T follicular helper cell (primary cell): ENCODE results near the gene PPP2R5B.
A peak's percentile ranks its signal among the peaks of the same experiment; 100 is the strongest.

Experiments used
- DNase-seq: peaks from one replicate; pipeline ENCODE4 v3.0.0-alpha.2; 2020; ENCODE audit warnings: low read depth
- total RNA-seq, 2 experiments: gene quantifications; one replicate each; lab custom pipeline; 2026; lab: John Stamatoyannopoulos, UW

Gene PPP2R5B
- 15.6 to 31.3 reads per million in 2 experiments for total RNA-seq

- peak; percentile 90 for DNase-seq
Observed at GRCh38 chr11:64923944-64924909, at the start of gene PPP2R5B. PPP2R5B (plus strand) TSS chr11:64924689; CDS start chr11:64925735, 1,046 bp downstream.

GRCh38 chr11:64875369-64876228, 48.9 kb upstream of the PPP2R5B start:
- DNase-seq, result no peak

DNA sequence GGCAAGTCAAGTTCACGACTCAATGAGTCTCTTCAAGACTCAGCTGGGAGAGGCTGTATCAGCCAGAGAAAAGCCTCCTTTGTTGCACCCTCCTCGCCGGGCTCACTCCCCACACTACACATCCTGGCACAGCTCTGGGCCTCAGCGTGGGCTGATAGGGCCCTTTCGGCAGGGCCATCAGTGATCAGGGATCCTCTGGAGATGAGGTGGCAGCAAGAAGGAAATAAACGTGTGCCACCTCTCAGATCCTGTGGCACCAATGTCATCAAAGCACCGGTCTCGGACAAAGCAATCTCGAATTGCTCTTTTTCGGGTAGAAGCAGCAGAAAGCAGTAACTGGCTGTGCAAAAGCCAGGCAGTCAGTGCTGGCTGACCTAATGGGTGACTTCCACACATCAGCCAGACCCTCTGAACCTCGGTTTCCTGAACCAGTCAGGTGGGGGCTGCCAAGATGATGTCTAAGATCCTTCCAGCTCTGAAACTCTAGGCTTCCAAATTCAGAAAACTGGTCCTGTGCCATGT, 48.2 kb upstream of the PPP2R5B start:
- no peak for DNase-seq

DNA sequence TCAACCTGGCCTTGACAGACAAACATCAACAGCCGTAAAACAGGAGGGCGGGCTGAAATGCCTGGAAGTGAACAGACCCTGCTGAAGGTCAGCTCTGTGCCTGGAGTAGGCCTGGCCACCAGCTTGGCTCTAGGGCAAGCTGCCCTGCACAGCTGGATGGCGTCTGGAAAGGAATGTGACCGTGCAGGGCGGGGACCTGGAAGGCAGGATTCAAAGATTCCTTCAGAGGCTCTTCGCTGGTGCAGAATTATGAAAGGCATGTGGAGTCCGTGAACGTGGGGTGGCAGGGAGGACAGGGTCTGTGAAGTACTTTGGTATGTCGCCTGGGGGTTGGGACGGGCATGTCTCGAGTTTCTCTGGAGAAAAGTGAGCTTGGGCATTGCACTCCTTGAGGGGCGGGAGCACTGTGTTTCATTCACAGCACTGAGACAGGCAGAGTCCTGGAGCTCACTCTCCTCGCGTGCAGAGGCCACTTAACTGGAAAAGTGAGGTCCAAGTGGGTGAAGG, 47.6 kb upstream of the PPP2R5B start:
- DNase-seq, result no peak

DNA sequence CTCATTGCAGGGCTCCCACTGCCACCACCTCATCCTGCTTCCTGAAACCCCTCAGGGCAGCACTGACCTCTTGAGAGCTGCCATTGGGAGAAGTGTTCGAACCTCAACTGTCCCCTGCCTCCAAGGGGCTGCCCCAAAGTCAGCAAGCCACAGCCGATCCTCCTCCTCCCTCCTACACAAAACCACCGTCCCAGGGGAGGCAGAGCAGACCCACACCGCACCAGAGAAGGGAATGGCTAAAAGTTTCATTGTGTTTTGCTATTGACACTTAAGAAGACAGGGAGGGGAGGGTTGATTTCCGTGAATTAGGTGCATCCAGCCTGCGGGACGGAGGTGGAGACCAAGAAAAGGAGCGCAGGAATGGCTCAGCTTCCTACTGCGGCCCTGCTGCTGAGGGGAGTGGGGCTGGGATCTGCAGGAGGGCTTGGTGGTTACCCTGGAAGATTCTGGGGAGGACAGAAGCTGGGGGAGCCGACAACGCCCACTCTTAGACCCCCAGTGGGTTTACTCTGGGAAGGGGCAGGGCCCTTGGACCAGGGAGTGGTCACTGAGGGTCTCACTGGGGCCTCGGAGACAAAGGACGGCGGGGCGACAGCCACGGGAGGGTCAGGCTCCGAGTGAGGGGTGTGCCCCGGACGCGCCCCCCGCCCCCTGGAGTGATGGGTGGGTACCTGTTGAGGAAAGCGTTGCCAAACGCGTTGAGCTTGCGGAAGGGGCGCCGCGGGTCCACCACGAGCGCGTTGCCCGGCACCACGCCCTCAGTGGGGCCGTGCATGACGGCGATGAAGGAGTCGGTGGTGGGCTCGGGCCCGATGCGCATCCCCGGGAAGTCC, 46.9 kb upstream of the PPP2R5B start:
- no peak for DNase-seq

DNA sequence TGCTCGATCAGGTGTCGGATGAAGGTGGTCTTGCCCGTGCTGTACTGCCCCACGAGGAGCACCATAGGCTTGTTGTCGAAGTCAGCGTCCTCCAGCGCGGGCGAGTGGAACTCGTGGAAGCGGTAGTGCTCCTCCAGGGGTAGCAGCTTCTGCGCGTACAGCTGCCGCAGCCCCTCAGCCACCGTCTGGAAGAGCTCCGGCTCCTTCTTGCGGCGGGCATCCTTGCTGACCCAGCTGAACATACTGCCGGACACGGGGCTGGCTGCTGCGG, 46.3 kb upstream of the PPP2R5B start:
- DNase-seq, result no peak

DNA sequence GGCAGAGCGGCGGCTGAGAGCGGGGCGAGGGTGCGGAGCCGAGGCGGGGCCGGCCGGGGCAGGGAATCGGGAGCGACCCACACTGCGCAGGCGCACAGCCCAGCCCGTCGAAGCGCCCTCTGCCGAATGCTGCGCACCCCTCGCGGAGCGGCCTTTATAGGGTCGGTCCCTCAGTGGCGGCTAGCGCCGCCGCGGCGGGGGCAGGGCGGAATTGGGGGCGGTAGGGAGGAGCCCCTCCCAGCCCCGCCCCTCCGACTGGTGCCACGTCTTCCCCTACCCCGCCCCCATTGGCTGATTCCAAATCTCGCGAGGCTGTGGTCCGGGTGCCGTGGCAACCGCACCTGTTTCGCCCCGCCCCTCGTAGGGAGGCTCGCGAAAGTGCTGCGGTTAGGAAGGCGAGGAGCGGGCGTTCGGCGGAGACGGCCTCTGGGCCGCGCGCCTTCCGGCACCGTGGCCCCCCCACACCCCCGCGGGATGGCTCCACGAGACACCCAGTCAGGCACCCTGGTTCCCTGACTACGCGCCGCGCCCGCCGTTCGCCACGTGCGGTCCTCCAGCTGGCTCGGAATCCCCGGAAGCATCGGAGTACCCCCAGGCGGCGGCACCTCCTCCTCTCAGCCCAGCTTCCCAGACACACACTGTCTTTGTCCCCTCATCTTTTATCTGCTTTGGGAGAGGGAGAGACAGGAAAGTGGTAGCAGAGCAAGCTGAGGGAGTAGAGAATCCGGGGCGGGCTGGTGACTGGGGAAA, 45.8 kb upstream of the PPP2R5B start, which contains the start of gene EHD1:
Gene EHD1 (minus strand): TSS at position 128 of the 750 bp plus-strand sequence. CDS start 157 bp downstream, outside the sequence.
- peak; percentile 100 for DNase-seq

DNA sequence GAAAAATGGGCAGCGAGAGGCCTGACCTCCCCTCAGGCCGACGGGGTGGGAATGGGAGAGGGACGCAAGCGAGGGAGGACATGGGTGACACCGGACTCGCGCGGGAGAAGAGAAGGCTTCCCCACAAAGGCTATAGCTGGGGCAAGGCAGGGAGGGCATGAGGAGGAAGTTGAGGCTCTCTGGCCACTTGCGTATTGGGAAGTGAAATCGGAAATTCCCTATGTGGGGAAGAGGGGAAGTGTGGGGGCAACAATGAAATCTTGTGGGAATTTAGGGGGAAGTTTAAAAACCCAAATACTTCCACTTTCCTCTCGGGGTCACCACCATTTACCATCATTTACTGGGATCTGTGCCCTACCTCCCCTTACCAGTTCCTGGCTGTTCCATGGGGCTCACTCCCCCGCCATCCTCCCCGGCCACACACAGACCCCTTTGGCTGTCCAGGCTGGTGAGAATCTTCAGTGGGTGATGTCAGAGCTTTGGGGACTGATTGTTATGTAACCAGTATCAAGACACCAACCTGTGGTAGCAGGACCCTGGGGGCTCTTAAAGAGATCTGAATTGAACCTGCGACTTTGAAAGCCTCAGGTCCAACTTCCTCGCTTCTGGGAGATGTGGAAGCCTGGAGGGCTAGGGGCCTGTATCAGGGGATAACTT, 45.1 kb upstream of the PPP2R5B start:
- no peak for DNase-seq

GRCh38 chr11:64880240-64881001, 44.1 kb upstream of the PPP2R5B start:
- no peak for DNase-seq

DNA sequence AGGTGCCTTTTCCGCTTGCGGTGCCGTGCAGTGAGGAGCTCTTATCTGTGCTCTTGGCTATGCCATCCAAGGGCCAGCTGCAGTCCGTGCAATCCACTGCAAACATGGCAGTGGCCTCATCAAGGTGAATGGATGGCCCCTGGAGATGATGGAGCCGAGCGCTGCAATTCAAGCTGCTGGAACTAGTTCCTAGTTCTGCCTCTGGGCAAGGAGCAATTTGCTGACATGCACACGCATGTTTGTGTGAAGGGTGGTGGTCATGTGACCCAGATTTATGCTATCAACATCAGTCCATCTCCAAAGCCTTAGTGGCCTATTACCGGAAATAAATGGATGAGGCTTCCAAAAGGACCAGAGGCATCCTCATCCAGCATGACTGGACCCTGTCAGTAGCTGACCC, 43.0 kb upstream of the PPP2R5B start:
- DNase-seq, result no peak

- no peak for DNase-seq
Observed at GRCh38 chr11:64882243-64882642, 42.2 kb upstream of the PPP2R5B start.

DNA sequence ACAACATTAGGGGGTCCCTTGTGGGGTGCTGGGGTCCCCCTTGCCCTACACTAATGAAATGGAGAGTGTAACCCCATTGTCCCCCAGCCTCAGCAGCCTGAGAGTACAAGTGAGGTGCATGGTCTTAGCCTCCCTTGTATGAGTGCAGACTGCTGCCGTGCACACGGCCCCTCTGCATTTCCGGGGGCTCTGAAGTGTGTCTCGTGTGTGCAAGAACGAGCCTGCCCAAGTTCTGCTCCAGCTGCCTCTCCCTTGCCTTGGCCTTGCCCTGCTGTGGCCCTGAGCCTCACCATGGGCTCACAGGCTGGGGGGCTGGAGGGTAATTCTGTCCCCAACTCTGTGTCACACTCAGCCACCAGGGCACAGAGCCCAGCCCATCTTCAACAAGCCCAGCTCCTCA, 40.9 kb upstream of the PPP2R5B start:
- DNase-seq, result no peak

DNA sequence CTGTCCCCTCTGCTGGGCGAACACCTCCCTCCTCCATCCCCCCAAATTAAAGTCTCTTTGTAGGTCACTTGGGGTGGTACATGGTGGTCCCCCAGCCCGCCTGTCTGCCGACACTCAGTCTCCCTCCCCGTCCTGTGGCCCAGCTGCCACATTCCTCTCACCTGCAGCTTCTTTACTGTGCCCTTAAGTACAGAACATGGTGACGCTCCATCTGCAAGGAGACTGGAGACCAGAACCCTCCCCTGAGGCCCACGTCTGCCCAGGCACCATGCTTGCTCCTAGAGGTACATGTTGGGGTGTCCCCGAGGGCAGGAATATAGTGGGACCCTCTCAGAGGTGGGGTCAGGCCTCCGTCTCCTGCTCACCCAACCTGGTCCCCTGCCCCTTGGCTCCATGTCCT, 40.5 kb upstream of the PPP2R5B start:
- no peak for DNase-seq

DNA sequence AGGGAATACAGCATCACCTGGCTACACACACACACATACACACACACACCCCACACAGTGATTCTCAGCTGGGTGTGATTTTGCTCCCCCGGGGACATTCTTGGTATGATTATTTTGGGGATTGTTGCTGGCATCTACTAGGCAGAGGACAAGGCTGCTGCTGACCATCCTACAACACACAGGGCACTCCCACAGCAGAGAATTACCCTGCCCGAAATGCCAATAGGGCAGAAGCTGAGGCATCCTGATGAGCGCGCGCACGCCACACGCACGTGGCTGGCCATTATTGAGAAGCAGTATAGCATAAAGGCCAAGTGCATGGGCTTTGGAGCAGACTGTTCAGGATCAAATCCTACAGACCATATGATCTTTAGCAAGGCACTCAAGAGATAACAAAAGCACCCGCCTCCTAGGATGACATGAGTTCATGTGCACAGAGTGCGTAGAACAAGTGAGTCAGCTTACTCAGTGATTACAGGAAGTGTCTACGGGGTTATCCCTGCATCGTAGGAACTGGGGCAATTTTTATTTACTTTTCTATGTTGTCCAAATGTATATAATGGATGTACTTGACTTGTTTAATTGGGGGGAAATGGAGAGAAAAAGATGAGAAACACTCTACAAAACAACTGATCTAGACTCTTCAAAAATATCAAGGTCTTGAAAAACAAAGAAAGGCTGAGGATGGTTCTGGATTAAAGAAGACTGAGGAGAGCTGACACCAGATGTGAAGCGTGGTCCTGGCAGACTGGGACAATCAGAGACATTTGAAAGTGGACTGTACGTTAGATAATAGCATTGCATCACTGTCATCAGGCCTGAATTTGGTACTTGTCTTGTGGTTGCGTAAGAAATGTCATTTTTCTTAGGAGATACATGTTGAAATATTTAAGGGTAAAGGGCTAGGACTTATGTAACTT, 38.9 kb upstream of the PPP2R5B start:
- DNase-seq, result no peak

DNA sequence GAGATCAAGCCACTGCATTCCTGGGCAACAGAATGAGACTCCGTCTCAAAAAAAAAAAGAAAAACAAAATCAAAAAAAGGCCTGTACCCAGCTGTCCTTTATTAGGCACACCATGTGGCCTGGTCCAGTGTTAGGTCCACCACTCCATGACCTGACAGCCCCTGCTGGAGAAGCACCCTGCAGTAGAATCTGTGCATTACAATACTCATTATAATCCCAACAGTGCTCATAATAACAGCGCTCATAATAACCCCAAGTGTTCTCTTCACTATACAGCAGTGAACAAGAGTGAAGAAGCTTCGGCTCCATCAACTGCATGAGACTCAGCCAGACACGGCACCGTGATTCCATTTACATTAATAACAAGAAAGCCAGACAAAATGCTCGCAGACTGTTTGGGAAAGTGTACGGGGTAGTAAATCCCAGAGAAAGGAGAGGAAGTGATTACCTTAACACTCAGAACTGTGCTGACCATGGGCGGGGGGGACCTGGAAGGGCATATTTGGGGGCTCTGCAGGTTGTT, 37.2 kb upstream of the PPP2R5B start:
- no peak for DNase-seq

DNA sequence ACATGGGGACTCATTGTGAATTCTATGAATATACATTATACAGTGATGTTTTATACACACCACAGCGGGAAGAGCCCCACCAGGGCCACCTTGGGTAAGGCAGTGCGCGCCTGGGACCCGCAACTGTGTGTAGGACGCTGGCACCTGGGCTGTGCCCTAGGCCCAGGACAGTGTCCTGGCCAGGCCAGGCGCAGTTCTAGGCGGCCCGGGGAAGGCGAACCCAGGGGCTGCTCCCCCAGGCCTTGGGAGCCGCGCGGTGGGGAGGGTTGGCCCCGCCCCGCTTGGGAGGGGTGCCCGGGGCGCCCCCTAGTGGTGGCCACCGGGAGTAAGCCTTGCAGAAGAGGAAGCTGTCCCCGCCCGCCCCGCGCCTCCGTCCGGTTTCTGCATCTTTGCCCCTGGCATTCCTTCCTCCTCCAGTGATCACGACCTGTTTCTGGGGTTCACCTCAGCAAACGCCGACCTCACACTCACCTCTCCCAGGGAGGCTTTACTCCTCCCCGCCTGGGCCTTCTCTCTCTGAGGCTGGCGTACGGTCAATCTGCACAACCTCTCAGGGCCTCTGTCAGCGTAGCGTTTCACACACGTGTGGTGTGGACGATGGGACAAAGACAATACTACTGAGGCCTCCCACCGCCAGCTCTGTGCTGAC, 36.6 kb upstream of the PPP2R5B start:
- DNase-seq, result peak; percentile 76

GRCh38 chr11:64888406-64888728, 36.1 kb upstream of the PPP2R5B start:
- no peak for DNase-seq
